ENCODE measurements around the gene NTSR1. TPM values are rescaled to one million over a fixed set of nuclear protein-coding genes. Genes with fewer than 3 reads are reported as not detected.

NTSR1 gene
- total and polyA plus RNA-seq, 2 experiments from 2014 or later: not detected

GRCh38 chr20:62692801-62693523 is 15.7 kb upstream of the NTSR1 start:
- no peaks in the 10 kb centered on the region for H3F3A ChIP-seq (ENCODE audit: insufficient read depth)
- H3K36me3 ChIP-seq (ENCODE audit: low read depth): no peaks in the 10 kb centered on the region
- no peak overlapping the region for H3K4me2 ChIP-seq (ENCODE audit: unreplicated experiment)
- H3K27me3 ChIP-seq (replicated peaks; ENCODE audit: insufficient read depth): peaks cover 10% of the 10 kb centered on the region; the same call in 1 of the 2 replicates
- no peak overlapping the region for H3K27ac ChIP-seq
- no peaks in the 10 kb centered on the region for H3K9me2 ChIP-seq (ENCODE audit: insufficient read depth)
- no peak for TF ChIP-seq EZH2 (IDR thresholded peaks at IDR 0.05; ENCODE audit: insufficient read depth, poor library complexity, severe bottlenecking)
- TF ChIP-seq EZH2phosphoT487 (IDR thresholded peaks at IDR 0.05; ENCODE audit: insufficient read depth, low read depth): no peak
- 69 to 70% methylated on average over 22 of the region's 22 CpGs for WGBS, 2 experiments (ENCODE audit: low coverage in 1 of 2, low lambda C conversion rate in 2 of 2, missing lambda C conversion rate in 2 of 2)
- no peaks in the 10 kb centered on the region for H3K4me1 ChIP-seq (ENCODE audit: insufficient read depth)
- no peaks in the 10 kb centered on the region for H3K9me3 ChIP-seq (ENCODE audit: low read depth)
- no peaks in the 10 kb centered on the region for H3K79me2 ChIP-seq (ENCODE audit: insufficient read depth)
- no peak overlapping the region for H2AFZ ChIP-seq
- no peak for DNase-seq
- no peaks in the 10 kb centered on the region for H4K20me1 ChIP-seq (ENCODE audit: insufficient read depth)
- in situ Hi-C loops (cut with MboI): no loop called here
- H3K9ac ChIP-seq: no peak overlapping the region
- no peak overlapping the region for H3K4me3 ChIP-seq

- Histone ChIP-seq H3K4me1 (ENCODE audit: insufficient read depth) (no peaks in the 10 kb centered on the region), H3K4me3 (no peak overlapping the region), H3F3A (ENCODE audit: insufficient read depth) (no peaks in the 10 kb centered on the region), H3K27ac (no peak overlapping the region), H3K9me2 (ENCODE audit: insufficient read depth) (no peaks in the 10 kb centered on the region), H3K4me2 (ENCODE audit: unreplicated experiment) (no peak overlapping the region), H4K20me1 (ENCODE audit: insufficient read depth) (no peaks in the 10 kb centered on the region), H3K9me3 (ENCODE audit: low read depth) (no peaks in the 10 kb centered on the region), H2AFZ (no peak overlapping the region), H3K9ac (no peak overlapping the region), H3K36me3 (ENCODE audit: low read depth) (no peaks in the 10 kb centered on the region), H3K79me2 (ENCODE audit: insufficient read depth) (no peaks in the 10 kb centered on the region), H3K27me3 (replicated peaks; ENCODE audit: insufficient read depth) (peaks cover 10% of the 10 kb centered on the region; the same call in 1 of the 2 replicates)
- in situ Hi-C loops (cut with MboI): no loop called here
- no peak for TF ChIP-seq EZH2phosphoT487 (IDR thresholded peaks at IDR 0.05; ENCODE audit: insufficient read depth, low read depth)
- TF ChIP-seq EZH2 (IDR thresholded peaks at IDR 0.05; ENCODE audit: insufficient read depth, poor library complexity, severe bottlenecking): no peak
- DNase-seq: no peak
- WGBS, 2 experiments (ENCODE audit: low coverage in 1 of 2, low lambda C conversion rate in 2 of 2, missing lambda C conversion rate in 2 of 2): 58 to 61% methylated on average over 10 of the region's 10 CpGs
These were observed 15.1 kb upstream of the NTSR1 start for GRCh38 chr20:62693524-62693922.

- TF ChIP-seq EZH2 (IDR thresholded peaks at IDR 0.05; ENCODE audit: insufficient read depth, poor library complexity, severe bottlenecking): no peak
- no peak for TF ChIP-seq EZH2phosphoT487 (IDR thresholded peaks at IDR 0.05; ENCODE audit: insufficient read depth, low read depth)
- no peaks in the 10 kb centered on the region for H3K9me3 ChIP-seq (ENCODE audit: low read depth)
- H2AFZ ChIP-seq: no peak overlapping the region
- in situ Hi-C loops (cut with MboI): no loop called here
- no peak overlapping the region for H3K4me2 ChIP-seq (ENCODE audit: unreplicated experiment)
- no peak overlapping the region for H3K27ac ChIP-seq
- no peaks in the 10 kb centered on the region for H3K9me2 ChIP-seq (ENCODE audit: insufficient read depth)
- no peaks in the 10 kb centered on the region for H3K4me1 ChIP-seq (ENCODE audit: insufficient read depth)
- no peaks in the 10 kb centered on the region for H4K20me1 ChIP-seq (ENCODE audit: insufficient read depth)
- WGBS, 2 experiments (ENCODE audit: low coverage in 1 of 2, low lambda C conversion rate in 2 of 2, missing lambda C conversion rate in 2 of 2): 72 to 76% methylated on average over 10 of the region's 10 CpGs
- H3K9ac ChIP-seq: no peak overlapping the region
- DNase-seq: no peak
- no peaks in the 10 kb centered on the region for H3F3A ChIP-seq (ENCODE audit: insufficient read depth)
- H3K4me3 ChIP-seq: no peak overlapping the region
- H3K79me2 ChIP-seq (ENCODE audit: insufficient read depth): no peaks in the 10 kb centered on the region
- peaks cover 10% of the 10 kb centered on the region; the same call in 1 of the 2 replicates for H3K27me3 ChIP-seq (replicated peaks; ENCODE audit: insufficient read depth)
- no peaks in the 10 kb centered on the region for H3K36me3 ChIP-seq (ENCODE audit: low read depth)
These were observed 14.5 kb upstream of the NTSR1 start for GRCh38 chr20:62694106-62694505.

GRCh38 chr20:62694868-62695267 is 13.8 kb upstream of the NTSR1 start:
- TF ChIP-seq EZH2 (IDR thresholded peaks at IDR 0.05; ENCODE audit: insufficient read depth, poor library complexity, severe bottlenecking) (no peak), EZH2phosphoT487 (IDR thresholded peaks at IDR 0.05; ENCODE audit: insufficient read depth, low read depth) (no peak)
- Histone ChIP-seq H3K4me3 (no peak overlapping the region), H3K27ac (no peak overlapping the region), H3K9me3 (ENCODE audit: low read depth) (no peaks in the 10 kb centered on the region), H2AFZ (no peak overlapping the region), H3K9ac (no peak overlapping the region), H3K4me1 (ENCODE audit: insufficient read depth) (no peaks in the 10 kb centered on the region), H3K36me3 (ENCODE audit: low read depth) (no peaks in the 10 kb centered on the region), H4K20me1 (ENCODE audit: insufficient read depth) (no peaks in the 10 kb centered on the region), H3F3A (ENCODE audit: insufficient read depth) (no peaks in the 10 kb centered on the region), H3K79me2 (ENCODE audit: insufficient read depth) (no peaks in the 10 kb centered on the region), H3K27me3 (replicated peaks; ENCODE audit: insufficient read depth) (peaks cover 10% of the 10 kb centered on the region; the same call in 1 of the 2 replicates), H3K4me2 (ENCODE audit: unreplicated experiment) (no peak overlapping the region), H3K9me2 (ENCODE audit: insufficient read depth) (no peaks in the 10 kb centered on the region)
- 61 to 62% methylated on average over 15 of the region's 15 CpGs for WGBS, 2 experiments (ENCODE audit: low coverage in 1 of 2, low lambda C conversion rate in 2 of 2, missing lambda C conversion rate in 2 of 2)
- no peak for DNase-seq
- in situ Hi-C loops (cut with MboI): loop anchor here (5.0 kb wide), 1 partner anchor 52 kb away; no protein-coding TSS in a partner anchor
